Fibroblast of skin of scalp (primary cell): ENCODE measurements around the gene TUSC2.
A peak's percentile ranks its signal among the peaks of the same experiment; 100 is the strongest.

Source experiments
- DNase-seq: peaks from one replicate; pipeline ENCODE4 v3.0.0-alpha.2; 2013

TUSC2 gene

DNA sequence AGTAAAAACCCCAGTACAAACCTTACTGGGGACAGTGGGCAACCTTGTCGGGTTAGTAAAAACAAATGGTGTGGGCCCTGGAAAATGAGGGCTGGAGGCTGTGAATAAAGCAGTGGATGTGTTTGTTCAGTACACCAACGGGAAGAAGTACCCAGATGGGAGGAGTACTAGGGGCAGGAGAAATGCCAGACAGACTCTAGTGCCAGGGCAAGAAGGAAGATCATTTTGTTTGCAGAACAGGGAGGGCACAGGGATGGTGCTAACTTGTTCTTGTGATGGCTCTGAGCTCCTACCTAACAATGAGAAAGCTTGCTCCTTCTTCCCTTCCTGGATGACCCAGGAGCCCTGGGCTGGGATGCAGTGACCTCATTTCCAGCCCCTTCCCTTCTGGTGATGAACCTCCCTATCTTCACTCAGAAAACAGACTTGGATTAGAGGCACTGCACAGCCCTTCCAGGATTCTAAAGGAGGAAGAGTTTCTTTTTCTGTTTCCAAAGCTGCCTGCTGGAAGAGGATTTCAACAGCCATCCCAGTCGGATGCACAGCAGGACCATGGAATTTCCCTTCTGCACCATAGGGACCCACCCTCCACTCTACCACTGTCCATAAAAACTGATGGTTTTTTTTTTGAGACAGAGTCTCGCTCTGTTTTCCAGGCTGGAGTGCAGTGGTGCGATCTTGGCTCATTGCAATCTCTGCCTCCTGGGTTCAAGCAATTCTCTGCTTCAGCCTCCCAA is 6.5 kb upstream of the TUSC2 start:
- no peak for DNase-seq

- no peak for DNase-seq
Measured at GRCh38 chr3:50333744-50334328, 5.8 kb upstream of the TUSC2 start.

- DNase-seq = no peak
Measured at GRCh38 chr3:50331364-50331907, 3.4 kb upstream of the TUSC2 start.

DNA sequence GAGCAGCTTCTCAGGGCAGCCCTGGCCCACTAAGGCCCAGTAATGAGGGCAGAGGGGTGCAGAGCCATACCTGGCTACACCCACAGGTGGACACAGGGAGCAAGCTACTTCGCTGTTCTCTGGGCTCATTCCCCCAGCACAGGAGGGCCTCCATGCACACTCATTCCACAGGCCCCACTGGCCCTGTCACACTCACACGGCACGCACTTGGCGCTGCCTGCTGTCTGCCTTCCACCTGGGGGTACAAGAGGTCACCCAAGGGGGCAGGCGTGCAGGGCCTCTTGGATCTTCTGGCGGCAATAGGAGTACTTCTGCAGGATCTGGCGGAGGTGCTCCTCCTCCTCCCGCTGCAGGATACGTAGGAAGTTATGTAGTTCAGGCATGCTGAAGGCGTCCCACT is 2.3 kb upstream of the TUSC2 start:
- DNase-seq = no peak

DNA sequence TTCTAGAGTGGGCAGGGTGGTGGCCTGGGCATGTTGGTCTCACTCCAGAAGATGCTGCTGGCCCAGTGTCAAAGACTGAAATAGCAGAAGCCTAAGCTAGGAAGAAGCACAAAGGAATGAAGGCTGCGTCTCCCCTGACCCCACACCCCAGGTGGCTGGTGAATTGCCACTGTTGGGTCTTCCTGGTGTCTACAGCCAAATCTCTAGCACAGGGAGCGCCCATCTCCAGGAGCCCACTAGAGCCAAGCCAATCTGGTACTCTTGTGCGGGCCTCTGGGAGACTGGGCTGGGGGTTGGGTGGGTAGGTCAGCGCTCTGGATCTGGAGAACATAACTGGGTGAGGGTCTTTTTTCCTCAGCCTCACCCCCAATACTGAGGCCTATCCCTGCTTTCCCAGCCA is 894 bp downstream of the TUSC2 start:
- DNase-seq = no peak

- no peak for DNase-seq
Measured at GRCh38 chr3:50326182-50326541, 1.9 kb downstream of the TUSC2 start.

- no peak for DNase-seq
Measured at GRCh38 chr3:50325497-50326181, 2.4 kb downstream of the TUSC2 start.

DNA sequence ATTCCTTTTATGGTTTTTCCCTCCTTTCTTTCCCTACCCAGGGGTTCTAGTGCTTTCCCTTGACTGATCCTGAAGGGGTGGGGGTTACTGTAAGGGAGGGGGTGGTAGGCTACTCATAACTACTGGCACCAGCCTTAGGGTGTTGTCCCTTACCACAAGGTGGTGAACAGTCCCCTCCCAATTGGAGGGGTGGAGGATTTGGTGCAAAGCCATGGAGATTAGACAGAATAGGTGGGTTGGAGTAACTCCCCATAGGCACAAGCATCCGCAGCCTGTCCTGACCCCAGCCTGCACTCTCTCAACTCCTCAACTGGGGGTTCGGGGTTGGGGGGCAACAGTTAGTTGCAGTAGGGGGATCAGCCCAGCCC is 2.9 kb downstream of the TUSC2 start:
- no peak for DNase-seq

- peak; percentile 78 for DNase-seq
Measured at GRCh38 chr3:50324351-50325112, 3.5 kb downstream of the TUSC2 start.

DNA sequence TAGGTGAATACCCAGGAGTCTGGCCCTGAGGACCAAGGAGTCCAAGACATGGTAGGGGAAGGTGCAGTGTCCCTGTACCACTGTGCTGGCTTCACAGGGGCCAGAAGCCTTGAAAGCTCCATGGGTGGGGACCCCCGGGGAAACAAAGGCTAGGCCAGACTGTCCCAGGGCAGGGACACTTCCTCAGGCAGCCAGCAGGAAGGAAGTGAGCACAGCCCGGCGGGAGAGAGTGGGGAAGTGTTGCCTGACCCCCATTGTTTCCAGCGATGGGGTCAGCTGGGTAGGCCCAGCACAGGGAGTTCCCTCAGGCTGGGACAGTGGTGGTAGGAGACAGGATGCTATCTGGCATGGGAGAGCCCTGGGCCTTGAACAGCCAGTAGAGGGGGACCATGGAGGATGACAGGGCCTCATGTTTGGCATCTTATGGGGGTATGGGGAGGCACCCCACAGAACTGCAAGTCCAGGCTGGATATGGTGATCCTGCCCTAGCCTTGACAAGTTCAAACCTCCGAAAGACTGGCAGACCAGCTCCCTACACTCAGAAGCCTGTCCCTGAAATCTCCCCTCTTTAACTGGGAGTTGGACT is 4.3 kb downstream of the TUSC2 start:
- no peak for DNase-seq

DNA sequence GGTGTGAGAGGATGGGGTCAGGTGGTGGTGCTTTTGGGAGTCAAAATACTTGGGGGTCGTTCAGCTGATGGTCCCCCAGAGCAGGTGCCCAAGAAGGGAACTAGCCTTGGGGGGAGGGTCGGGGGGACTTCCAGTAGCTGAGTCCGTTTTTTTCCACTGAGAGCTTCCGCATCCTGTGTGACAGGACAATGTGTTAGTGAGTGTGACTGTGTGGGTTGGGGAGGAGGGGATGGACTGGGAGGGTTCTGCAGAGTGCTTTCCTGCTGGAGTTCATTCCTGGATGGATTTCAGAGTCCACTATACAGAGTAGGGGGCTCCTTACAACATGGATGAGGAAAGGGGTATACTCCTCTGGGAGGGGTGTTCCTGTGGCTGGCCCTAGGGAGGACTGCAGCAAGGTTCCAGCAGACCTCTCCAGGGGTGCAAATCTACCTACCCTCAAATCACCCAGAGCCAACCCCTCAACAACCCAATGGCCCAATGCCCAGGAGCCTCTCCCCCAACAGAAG is 4.9 kb downstream of the TUSC2 start:
- no peak for DNase-seq

- DNase-seq = no peak
Measured at GRCh38 chr3:50322386-50323091, 5.5 kb downstream of the TUSC2 start, which contains the start of gene HYAL2. Gene HYAL2 (minus strand): TSS chr3:50322745. CDS start chr3:50320489, 2,256 bp downstream.

GRCh38 chr3:50322115-50322385 is 6.0 kb downstream of the TUSC2 start:
- no peak for DNase-seq

DNA sequence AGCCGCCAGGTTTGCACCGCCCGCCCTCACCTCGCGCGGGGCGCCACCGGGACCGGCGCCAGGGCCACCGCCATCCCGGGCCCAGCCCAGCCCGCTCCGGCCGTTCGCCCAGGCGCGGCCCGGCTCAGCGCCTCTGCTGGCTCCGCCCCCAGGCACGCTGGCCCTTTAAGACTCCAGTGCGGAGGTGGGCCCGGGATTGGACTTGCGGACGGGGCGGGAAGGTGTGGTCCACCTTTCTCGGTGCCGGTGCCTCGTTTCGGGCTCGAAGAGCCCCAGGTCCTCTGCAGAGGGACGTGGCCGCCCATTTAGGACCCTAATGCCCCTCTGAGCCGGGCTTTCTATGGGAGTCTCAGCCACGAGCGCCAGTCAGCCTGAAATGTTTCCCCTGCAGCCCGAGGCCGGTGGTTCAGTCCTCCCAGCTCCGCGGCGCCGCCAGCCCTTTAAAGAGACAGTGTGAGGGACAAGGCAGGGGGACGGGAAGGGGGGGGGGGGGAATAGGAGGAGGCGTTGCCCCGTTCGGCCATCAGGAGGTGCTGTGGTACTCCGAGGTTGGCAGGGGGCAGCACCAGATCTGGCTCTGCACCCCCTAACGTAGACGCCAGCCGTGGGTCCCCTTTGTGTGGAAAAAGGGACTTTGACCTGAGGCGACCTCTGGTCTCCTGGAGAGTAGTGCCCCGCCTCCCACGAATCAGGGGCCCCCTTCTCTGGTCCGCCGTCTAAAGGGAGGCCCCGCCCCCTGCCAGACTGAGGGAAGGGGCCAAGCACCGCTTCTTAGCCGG is 6.5 kb downstream of the TUSC2 start:
- peak; percentile 91 for DNase-seq

DNA sequence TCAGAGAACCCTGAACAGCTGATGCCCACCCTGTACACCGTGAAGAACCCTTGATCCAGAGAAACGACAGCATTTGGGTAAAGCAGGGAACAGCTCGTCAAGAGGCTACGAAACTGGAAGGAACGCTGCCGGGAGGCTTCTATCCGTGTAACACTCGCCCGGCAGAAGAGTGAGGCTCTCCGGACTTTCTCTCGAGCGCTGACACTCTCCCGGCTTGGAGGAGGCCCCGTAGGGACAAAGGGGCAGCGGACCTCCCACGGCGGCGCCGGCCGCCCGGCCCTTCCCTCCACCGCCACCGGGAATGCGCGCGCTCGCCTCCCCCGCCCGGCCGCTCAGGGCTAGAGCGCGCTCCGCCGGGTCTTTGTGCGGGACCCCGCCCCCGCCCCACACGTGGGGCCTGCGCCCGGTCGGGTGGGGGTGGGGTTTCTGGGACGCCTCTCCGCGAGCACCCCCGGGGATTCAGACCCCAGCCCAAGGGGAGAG is 7.1 kb downstream of the TUSC2 start:
- DNase-seq = peak; percentile 77

DNA sequence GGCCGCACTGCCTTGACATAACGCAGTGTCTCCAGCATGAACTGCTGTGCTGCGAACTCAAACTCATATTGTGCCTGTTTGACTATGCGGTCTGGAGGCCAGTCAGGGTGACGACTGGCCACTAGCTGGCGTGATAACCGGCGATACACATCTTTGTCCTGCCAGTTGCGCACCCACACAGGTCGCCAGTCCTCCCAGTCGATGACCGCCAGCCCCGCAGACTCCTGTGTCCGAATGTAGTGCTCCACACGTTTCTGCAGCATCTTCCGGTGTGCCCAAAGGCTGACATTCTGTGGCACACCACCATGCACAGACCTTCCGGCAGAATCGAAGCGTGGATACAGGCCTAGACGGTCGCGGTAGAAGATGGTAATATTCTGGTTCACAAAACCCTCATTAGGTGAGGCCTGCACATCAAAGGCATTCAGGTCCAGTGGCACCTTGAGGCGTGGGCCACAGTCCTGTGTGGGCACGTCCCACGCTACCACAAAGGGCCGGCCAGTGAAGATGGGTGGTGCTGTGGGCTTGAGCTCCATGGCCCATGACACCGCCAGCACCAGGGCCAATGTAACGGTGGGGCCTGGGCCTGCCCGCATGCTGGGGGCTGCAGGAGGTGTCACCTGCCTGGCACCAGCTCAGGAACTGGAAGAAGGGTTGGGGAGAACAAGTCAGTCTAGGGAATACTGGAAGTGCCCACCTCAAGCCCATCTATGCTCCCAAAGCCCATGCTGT is 8.0 kb downstream of the TUSC2 start:
- no peak for DNase-seq

GRCh38 chr3:50319181-50319893 is 8.7 kb downstream of the TUSC2 start:
- no peak for DNase-seq

DNA sequence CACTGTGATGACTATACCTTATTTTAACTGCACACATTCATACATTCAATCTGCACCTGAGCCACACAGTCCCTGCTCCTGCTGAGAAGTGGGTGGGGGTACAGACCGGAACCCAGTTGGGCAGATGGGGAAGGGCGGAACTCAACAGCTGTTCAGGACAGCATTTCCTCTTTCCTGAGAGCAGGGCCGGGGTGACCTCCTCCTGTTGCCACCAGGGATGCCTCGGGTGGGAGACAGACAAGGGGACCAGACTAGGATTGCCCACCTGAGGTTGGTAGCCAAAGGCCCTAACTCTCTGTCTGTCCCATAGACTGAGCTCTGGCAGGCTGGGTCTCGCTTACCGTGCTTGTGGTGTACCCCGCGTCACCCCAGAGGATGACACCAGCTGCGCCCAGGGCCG is 9.4 kb downstream of the TUSC2 start:
- DNase-seq = no peak

DNA sequence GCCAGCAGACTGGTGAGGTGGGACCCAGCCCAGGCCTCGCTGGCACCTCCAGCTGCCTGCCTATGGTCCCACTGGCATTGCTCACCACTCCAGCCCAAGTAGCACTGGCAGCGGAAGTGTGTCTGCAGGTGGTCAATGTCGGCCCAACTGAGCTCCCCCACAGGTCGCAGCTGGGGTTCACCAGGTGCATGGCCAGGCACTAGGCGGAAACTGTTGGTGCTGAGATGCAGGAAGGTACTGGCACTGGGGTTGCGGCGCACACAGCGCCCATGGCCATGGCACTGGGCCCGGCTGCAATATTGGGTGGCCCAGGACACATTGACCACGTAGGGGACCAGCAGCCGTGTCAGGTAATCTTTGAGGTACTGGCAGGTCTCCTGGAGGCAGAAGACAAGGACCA is 9.9 kb downstream of the TUSC2 start:
- DNase-seq = no peak

GRCh38 chr3:50317300-50317699 is 10.7 kb downstream of the TUSC2 start:
- DNase-seq = no peak
